ENCODE measurements around the gene GARNL3. TPM values are rescaled to one million over a fixed set of nuclear protein-coding genes. Genes with fewer than 3 reads are reported as not detected.

Gene GARNL3
- total and polyA plus RNA-seq, 12 donors, result 12.2 to 43.2 (median 28.6) TPM

DNA sequence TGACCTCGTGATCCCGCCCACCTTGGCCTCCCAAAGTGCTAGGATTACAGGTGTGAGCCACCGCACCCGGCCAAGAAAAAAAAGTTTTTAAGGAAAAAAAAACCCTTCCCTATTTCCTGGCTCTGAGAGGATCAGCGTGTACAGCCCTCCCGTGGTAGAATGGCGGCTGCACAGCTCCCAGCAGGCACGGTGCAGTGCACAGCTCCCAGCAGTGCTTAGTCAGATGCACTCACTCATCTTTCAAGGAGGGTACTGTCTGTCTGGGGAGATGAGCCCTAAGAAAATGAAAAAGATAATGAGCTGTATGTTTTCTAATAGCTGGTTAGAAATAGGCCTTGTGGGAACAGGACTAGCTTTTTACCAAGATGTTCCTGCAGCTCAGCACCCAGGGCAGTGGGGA is 95.7 kb downstream of the GARNL3 start:
- Histone ChIP-seq H3K4me1 (replicated peaks in 1 of 2) (no peaks in the 10 kb centered on the region), H3K4me3 (no peak overlapping the region), H3K9me3 (replicated peaks in 1 of 3) (no peaks in the 10 kb centered on the region), H3K27ac (no peak overlapping the region), H3K27me3 (no peaks in the 10 kb centered on the region), H3K36me3 (replicated peaks in 1 of 2) (peaks cover 0 to 32% of the 10 kb centered on the region in 2 donors)
- TF ChIP-seq, protein P1, sequence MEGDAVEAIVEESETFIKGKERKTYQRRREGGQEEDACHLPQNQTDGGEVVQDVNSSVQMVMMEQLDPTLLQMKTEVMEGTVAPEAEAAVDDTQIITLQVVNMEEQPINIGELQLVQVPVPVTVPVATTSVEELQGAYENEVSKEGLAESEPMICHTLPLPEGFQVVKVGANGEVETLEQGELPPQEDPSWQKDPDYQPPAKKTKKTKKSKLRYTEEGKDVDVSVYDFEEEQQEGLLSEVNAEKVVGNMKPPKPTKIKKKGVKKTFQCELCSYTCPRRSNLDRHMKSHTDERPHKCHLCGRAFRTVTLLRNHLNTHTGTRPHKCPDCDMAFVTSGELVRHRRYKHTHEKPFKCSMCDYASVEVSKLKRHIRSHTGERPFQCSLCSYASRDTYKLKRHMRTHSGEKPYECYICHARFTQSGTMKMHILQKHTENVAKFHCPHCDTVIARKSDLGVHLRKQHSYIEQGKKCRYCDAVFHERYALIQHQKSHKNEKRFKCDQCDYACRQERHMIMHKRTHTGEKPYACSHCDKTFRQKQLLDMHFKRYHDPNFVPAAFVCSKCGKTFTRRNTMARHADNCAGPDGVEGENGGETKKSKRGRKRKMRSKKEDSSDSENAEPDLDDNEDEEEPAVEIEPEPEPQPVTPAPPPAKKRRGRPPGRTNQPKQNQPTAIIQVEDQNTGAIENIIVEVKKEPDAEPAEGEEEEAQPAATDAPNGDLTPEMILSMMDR (IDR thresholded peaks at IDR 0.05), result no peak
- no peak for TF ChIP-seq POLR2A (IDR thresholded peaks at IDR 0.05)
- intact Hi-C loops (cut with DNase I), result no loop called here
- no peak for DNase-seq
- WGBS, 4 donors, result 77 to 85% (median 81%) methylated on average over 8 of the region's 8 CpGs

GRCh38 chr9:127360829-127361228 is 96.3 kb downstream of the GARNL3 start:
- WGBS, 4 donors, result 33 to 52% (median 45%) methylated on average over 2 of the region's 2 CpGs
- no peak overlapping the region for H3K27ac ChIP-seq

DNA sequence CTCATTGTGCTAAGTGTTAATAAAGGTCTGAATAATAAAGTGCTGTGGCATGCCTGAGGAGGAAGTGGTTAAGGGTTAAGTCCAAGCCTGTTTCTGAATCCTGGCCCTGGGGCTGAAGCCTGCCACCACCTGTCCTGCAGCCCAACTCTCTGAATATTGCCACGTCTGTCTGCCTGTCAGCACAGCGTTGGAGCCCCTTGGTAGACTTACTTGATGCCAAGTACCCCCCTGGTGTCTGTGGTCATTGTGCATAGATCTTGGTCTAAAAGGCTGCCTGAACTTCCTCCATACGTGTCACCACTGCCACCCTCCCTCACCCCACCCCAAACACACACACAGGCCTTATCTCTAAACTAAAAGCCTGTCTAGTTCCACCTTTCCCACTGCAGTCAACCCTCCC is 97.0 kb downstream of the GARNL3 start:
- H3K27me3 ChIP-seq, result no peaks in the 10 kb centered on the region
- no peak overlapping the region for H3K4me3 ChIP-seq
- H3K4me1 ChIP-seq (replicated peaks in 1 of 2), result no peaks in the 10 kb centered on the region
- peaks cover 0 to 22% of the 10 kb centered on the region in 2 donors for H3K36me3 ChIP-seq (replicated peaks in 1 of 2)
- no peaks in the 10 kb centered on the region for H3K9me3 ChIP-seq (replicated peaks in 1 of 3)
- intact Hi-C loops (cut with DNase I), result no loop called here
- 67 to 72% (median 70%) methylated on average over 2 to 3 of the region's 3 CpGs for WGBS, 4 donors
- no peak for TF ChIP-seq POLR2A (IDR thresholded peaks at IDR 0.05)
- TF ChIP-seq, protein P1 (IDR thresholded peaks at IDR 0.05), result no peak
- DNase-seq, result peak in 2 of 7 donors; percentile 5 to 41
- no peak overlapping the region for H3K27ac ChIP-seq

More at GRCh38 chr9:127360829-127361228, 96.3 kb downstream of the GARNL3 start:
- Histone ChIP-seq H3K27me3 (no peaks in the 10 kb centered on the region), H3K9me3 (replicated peaks in 1 of 3) (no peaks in the 10 kb centered on the region), H3K36me3 (replicated peaks in 1 of 2) (peaks cover 0 to 29% of the 10 kb centered on the region in 2 donors), H3K4me3 (no peak overlapping the region), H3K4me1 (replicated peaks in 1 of 2) (no peaks in the 10 kb centered on the region)
- peak in 5 of 7 donors; percentile 10 to 62 (median 46) for DNase-seq
- intact Hi-C loops (cut with DNase I), result no loop called here
- no peak for TF ChIP-seq POLR2A (IDR thresholded peaks at IDR 0.05)
- TF ChIP-seq, protein P1 (IDR thresholded peaks at IDR 0.05), result peak in 4 of 6 experiments; percentile 21 to 29 (median 24)

- WGBS, 4 donors, result 89 to 97% (median 94%) methylated on average over 7 of the region's 7 CpGs
- no peaks in the 10 kb centered on the region for H3K9me3 ChIP-seq (replicated peaks in 1 of 3)
- H3K36me3 ChIP-seq (replicated peaks in 1 of 2), result peaks cover 0 to 10% of the 10 kb centered on the region in 2 donors
- H3K4me3 ChIP-seq, result no peak overlapping the region
- no peaks in the 10 kb centered on the region for H3K27me3 ChIP-seq
- no peaks in the 10 kb centered on the region for H3K4me1 ChIP-seq (replicated peaks in 1 of 2)
- TF ChIP-seq, protein P1 (IDR thresholded peaks at IDR 0.05), result no peak
- TF ChIP-seq POLR2A (IDR thresholded peaks at IDR 0.05), result no peak
- peak in 2 of 7 donors; percentile 4 to 25 for DNase-seq
- intact Hi-C loops (cut with DNase I), result no loop called here
- no peak overlapping the region for H3K27ac ChIP-seq
Observed at GRCh38 chr9:127362829-127363228, 98.3 kb downstream of the GARNL3 start.
